Measurements from ENCODE around the gene HSD17B1. TPM values are rescaled to one million over a fixed set of nuclear protein-coding genes. Genes with fewer than 3 reads are reported as not detected.

The HSD17B1 gene
- total and polyA plus RNA-seq, 2 of the 13 experiments (the other 11 are each of a cell fraction or from before 2014, with no cell fraction given), result 0.54 to 0.93 TPM

DNA sequence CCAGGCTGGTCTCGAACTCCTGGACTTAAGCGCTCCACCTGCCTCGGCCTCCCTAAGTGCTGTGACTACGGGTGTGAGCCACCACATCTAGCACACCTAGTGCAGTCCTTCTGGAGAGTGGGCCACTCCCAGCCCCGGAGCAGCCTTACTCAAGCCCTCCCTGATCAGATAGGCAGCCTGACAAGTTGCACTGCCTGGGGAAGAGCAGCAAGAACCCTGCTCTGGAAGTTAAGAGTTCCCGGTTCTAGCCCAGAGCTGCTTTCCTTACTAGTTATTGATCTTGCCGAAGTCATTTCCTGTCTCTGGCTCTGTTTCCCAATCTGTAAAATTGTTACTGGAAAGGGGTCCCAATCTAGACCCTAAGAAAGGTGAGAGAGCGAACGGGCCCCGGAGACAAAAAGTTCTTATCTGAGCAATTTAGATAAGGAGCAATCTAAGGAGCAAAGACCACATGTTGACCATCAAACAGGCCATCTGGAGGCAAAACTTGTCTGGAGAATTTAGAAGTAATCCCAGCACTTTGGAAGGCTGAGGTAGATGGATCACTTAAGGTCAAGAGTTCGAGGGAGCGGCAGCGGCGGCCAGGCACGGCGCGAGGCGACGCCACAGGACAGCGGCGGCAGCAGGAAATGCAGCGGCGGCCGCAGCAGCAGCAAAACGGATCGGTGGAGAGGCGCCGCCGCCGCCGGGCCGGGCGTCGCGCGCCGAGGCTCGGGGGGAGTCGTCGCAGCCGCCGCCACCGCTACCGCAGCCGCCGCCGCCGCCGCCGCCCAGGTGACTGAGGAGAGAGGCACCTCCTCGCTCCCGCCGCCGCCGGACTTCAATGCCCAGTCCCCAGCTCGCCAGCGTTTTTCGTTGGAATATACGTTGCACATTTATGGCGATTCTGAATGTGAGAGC lies 21.0 kb upstream of the HSD17B1 start (continued):
- no peak for TF ChIP-seq ZNF513 (CRISPR knock-in tag; conservative IDR thresholded peaks at IDR 0.05)
- peak; percentile 45 for TF ChIP-seq XRCC5 (optimal IDR thresholded peaks at IDR 0.05; ENCODE audit: low read length)
- no peak for TF ChIP-seq JUND (CRISPR knock-in tag; IDR thresholded peaks at IDR 0.05)
- no peak for TF ChIP-seq ATRX (CRISPR knock-in tag; IDR thresholded peaks at IDR 0.05; ENCODE audit: borderline replicate concordance)
- peak; percentile 27; the same call in 1 of the 2 replicates for TF ChIP-seq ZBTB7B (CRISPR knock-in tag; IDR thresholded peaks at IDR 0.05)
- no peak for TF ChIP-seq ZNF431 (CRISPR knock-in tag; IDR thresholded peaks at IDR 0.05; ENCODE audit: borderline replicate concordance, low read depth)
- no peak for TF ChIP-seq ZNF878 (CRISPR knock-in tag; IDR thresholded peaks at IDR 0.05)
- no peak for TF ChIP-seq PCBP1 (IDR thresholded peaks at IDR 0.05; ENCODE audit: borderline replicate concordance, low read depth, low read length)
- no peak for TF ChIP-seq ZSCAN12 (CRISPR knock-in tag; IDR thresholded peaks at IDR 0.05)
- no peak for TF ChIP-seq ZNF841 (CRISPR knock-in tag; IDR thresholded peaks at IDR 0.05; ENCODE audit: borderline replicate concordance)
- TF ChIP-seq SNAPC4 (CRISPR knock-in tag; IDR thresholded peaks at IDR 0.05), result no peak
- no peak for TF ChIP-seq SAFB2 (CRISPR knock-in tag; IDR thresholded peaks at IDR 0.05; ENCODE audit: borderline replicate concordance, low read depth)
- TF ChIP-seq, protein P1, sequence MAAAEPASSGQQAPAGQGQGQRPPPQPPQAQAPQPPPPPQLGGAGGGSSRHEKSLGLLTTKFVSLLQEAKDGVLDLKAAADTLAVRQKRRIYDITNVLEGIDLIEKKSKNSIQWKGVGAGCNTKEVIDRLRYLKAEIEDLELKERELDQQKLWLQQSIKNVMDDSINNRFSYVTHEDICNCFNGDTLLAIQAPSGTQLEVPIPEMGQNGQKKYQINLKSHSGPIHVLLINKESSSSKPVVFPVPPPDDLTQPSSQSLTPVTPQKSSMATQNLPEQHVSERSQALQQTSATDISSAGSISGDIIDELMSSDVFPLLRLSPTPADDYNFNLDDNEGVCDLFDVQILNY (CRISPR knock-in tag; conservative IDR thresholded peaks at IDR 0.05), result no peak
- TF ChIP-seq KLF13 (CRISPR knock-in tag; IDR thresholded peaks at IDR 0.05), result no peak
- TF ChIP-seq NR2C2 (CRISPR knock-in tag; IDR thresholded peaks at IDR 0.05; ENCODE audit: borderline replicate concordance), result no peak
- peak; percentile 51; the same call in 1 of the 2 replicates for TF ChIP-seq HOXA5 (CRISPR knock-in tag; IDR thresholded peaks at IDR 0.05)
- peak; percentile 68; the same call in 1 of the 2 replicates for TF ChIP-seq MAF1 (CRISPR knock-in tag; IDR thresholded peaks at IDR 0.05; ENCODE audit: borderline replicate concordance)
- TF ChIP-seq ZNF101 (CRISPR knock-in tag; IDR thresholded peaks at IDR 0.05; ENCODE audit: borderline replicate concordance, low read depth), result no peak
- TF ChIP-seq SRF (IDR thresholded peaks at IDR 0.05; ENCODE audit: low read depth, low read length), result no peak
- TF ChIP-seq ZMYM2 (CRISPR knock-in tag; IDR thresholded peaks at IDR 0.05), result peak; percentile 77; the same call in 1 of the 2 replicates
- no peak for TF ChIP-seq TRIM24 (CRISPR knock-in tag; IDR thresholded peaks at IDR 0.05)
- 0 out of 2 replicates have a peak, but pooled peaks have one; percentile 43 for TF ChIP-seq CCDC6 (CRISPR knock-in tag; IDR thresholded peaks at IDR 0.05)
